Heart right ventricle (tissue), 16 donors: ENCODE data around the gene LYRM2. TPM values are rescaled to one million over a fixed set of nuclear protein-coding genes. Genes with fewer than 3 reads are reported as not detected.

ENCODE experiments used
- ATAC-seq, 8 donors: fragments of 200-7000 bp; cut with Tn5 transposase; one replicate each; pipeline ENCODE4 v1.9.1; 2020; ENCODE audit warnings: mild to moderate bottlenecking in 8 of 8, moderate library complexity in 8 of 8, moderate number of reproducible peaks in 1 of 8
- DNase-seq, 2 donors: peaks; one replicate each; pipeline ENCODE4 v3.0.0-alpha.2; 2020
- H3K27ac ChIP-seq, 10 donors: fragments of 200-600 bp; sonication (generic) in 2 of 10; one replicate each; pipeline versions ENCODE4 v1.5.0 to v1.8.0; 2020 to 2022; ENCODE audit warnings: mild to moderate bottlenecking in 3 of 10
- H3K27me3 ChIP-seq, 7 donors: fragments of 200-600 bp; one replicate each; pipeline ENCODE4 v1.8.0; 2021 to 2022; ENCODE audit warnings: mild to moderate bottlenecking in 2 of 7
- H3K36me3 ChIP-seq, 9 donors: fragments of 200-600 bp; sonication (generic) in 1 of 9; one replicate each; pipeline versions ENCODE4 v1.5.0 to v1.8.0; 2020 to 2022; ENCODE audit warnings: mild to moderate bottlenecking in 2 of 9
- H3K4me1 ChIP-seq, 9 donors: fragments of 200-600 bp; sonication (generic) in 1 of 9; one replicate each; pipeline versions ENCODE4 v1.5.0 to v1.8.0; 2020 to 2022; ENCODE audit warnings: mild to moderate bottlenecking in 4 of 9
- H3K4me3 ChIP-seq, 10 donors: fragments of 200-600 bp; sonication (generic) in 2 of 10; one replicate each; pipeline versions ENCODE4 v1.5.0 to v1.8.0; 2020 to 2022; ENCODE audit warnings: mild to moderate bottlenecking in 7 of 10, moderate library complexity in 2 of 10
- H3K9me3 ChIP-seq, 11 donors: fragments of 200-600 bp in 10 of 11; sonication (generic) in 2 of 11; one replicate each; pipeline versions ENCODE4 v1.5.0 to v1.8.0; 2013 to 2022; ENCODE audit warnings: mild to moderate bottlenecking in 2 of 11, control low read depth in 1 of 11, moderate library complexity in 1 of 11
- CTCF ChIP-seq, 9 donors: fragments of 200-600 bp; sonication (generic) in 2 of 9; IDR thresholded peaks; one replicate each; pipeline versions ENCODE4 v1.5.0 to v1.8.0; 2021 to 2022; ENCODE audit warnings: antibody characterized with exemption in 9 of 9, mild to moderate bottlenecking in 5 of 9, moderate library complexity in 1 of 9
- WGBS, 2 donors: extraction: QIAGEN DNeasy Blood & Tissue Kit; methylation state at CpG; one replicate each; pipeline ENCODE4 v1.1.7; 2013; ENCODE audit warnings: inconsistent platforms in 1 of 2; 5-methylcytosine and 5-hydroxymethylcytosine counted together
- intact Hi-C, 10 donors: fragments of 100-400 bp; cut with DNase I; formaldehyde crosslinking; loops; one replicate each; pipeline versions ENCODE4 v1.11.1 to v1.14.2; 2022
- polyA plus RNA-seq, 2 donors: library from polyadenylated mRNA; stranded (reverse); fragments of 200-250 nt; gene quantifications; one replicate each; pipeline ENCODE4 v1.2.3, GENCODE V29; 2013
- total RNA-seq, 10 donors: library from RNA; stranded (reverse); fragmentation: NEBNext Ultra II Directional in 3 of 10; extraction: Animal tissue kit (Norgen Biotek cat#: 25700) in 3 of 10; gene quantifications; one replicate each; pipeline versions ENCODE4 v1.2.1 to v1.2.4, GENCODE V29; 2021 to 2023
- donor health status: Arrhythmogenic right ventricular cardiomyopathy.
- donor health status: ischemic (EF 13 %, LVEDD 7.1; RV severe dilation, severe dysfunction).
- donor health status: healthy with polysubstance abuse.
- donor health status: DM: no; HTN: yes; CAD: no.
- donor health status: DM: no; HTN: no; CAD: no.
- donor health status: ischemic (EF 25% LVEDD 6.9; RV normal size, moderate dysfunction).
- donor health status: ischemic (EF 25% LVEDD 5.7; RV mildly dilated, moderate dysfunction).
- donor health status: healthy.
- donor health status: DM: yes; HTN: yes; CAD: no.
- donor health status: Ischemic cardiomyopathy.
- donor health status: ischemic (EF 35%, LVEDD 5.7; RV mildly dilated, moderate dysfunction).
- donor health status: nonischemic (EF 11% LVEDD 7.7; RV severe dilation, severe dysfunction).
- donor health status: DM: yes; HTN: yes; CAD: no.
- donor health status: PGD.
- donor health status: ischemic (EF 29% LVEDD 5.4; RV normal size, mild dysfunction).
- donor health status: nonischemic (EF 23%, LVEDD 6.1; RV moderate dilation, normal function).

The LYRM2 gene
- total and polyA plus RNA-seq, 12 donors: 10.9 to 58.2 (median 46.8) TPM

GRCh38 chr6:89539779-89540178 lies 98.8 kb downstream of the LYRM2 start:
- TF ChIP-seq CTCF (IDR thresholded peaks at IDR 0.05): no peak
- no peak for DNase-seq
- Histone ChIP-seq H3K4me3 (no peak overlapping the region), H3K27ac (no peak overlapping the region), H3K27me3 (no peaks in the 10 kb centered on the region), H3K4me1 (no peaks in the 10 kb centered on the region), H3K9me3 (no peaks in the 10 kb centered on the region), H3K36me3 (no peaks in the 10 kb centered on the region)
- 89 to 95% methylated on average over 2 of the region's 2 CpGs for WGBS, 2 donors
- no peak for ATAC-seq
- intact Hi-C loops: loop anchor here in 1 of 10 donors (10.0 kb wide), 1 partner anchor 55 kb away; no protein-coding TSS in a partner anchor

DNA sequence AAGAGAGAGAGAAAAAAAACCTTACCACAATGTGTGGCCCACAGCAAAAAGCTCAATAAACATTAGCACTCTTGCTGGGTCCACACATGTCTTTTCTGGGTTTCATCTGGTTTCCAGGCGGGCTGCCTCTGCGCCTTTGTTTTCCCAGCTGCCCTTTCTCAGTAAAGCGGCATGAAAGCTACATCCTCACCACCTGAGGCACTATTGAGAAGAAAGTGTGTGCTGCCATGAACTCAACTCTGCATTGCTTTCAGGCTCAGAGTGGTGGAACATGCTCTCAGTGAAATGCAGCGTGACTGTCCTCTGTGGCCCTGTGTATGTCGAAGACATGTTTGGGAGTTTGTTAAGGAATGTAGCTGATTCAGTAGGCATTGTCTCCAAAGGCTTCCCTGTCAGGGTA lies 102.3 kb downstream of the LYRM2 start:
- TF ChIP-seq CTCF (IDR thresholded peaks at IDR 0.05): no peak
- Histone ChIP-seq H3K4me3 (no peak overlapping the region), H3K27ac (no peak overlapping the region), H3K9me3 (no peaks in the 10 kb centered on the region), H3K36me3 (no peaks in the 10 kb centered on the region), H3K4me1 (peaks cover 0 to 4% (median 0%) of the 10 kb centered on the region in 9 donors), H3K27me3 (no peaks in the 10 kb centered on the region)
- intact Hi-C loops: loop anchor here in 1 of 10 donors (10.0 kb wide), 1 partner anchor 59 kb away; no protein-coding TSS in a partner anchor
- ATAC-seq: no peak
- WGBS, 2 donors: 94 to 95% methylated on average over 5 of the region's 5 CpGs
- DNase-seq: no peak

DNA sequence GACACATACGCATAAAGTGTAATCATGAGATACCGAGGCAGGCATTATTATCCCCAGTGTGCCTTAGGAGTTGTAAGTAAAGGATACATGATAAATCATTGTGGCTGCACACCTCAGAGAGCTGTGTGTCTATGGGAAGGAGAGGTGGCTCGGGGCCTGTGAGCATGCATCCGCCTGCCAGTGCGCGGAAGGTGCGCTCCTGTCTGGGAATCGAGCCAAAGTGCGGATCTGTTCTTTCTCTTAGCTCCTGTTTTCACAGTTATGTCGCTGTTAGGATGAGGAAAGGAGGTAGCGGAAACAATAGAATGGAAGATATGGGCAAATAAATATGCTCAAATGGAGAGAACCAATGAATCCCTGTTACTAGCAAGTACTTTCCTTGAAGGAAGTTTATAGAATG lies 107.6 kb downstream of the LYRM2 start:
- 51 to 57% methylated on average over 11 of the region's 11 CpGs for WGBS, 2 donors
- H3K4me1 ChIP-seq: peaks cover 0 to 13% (median 3%) of the 10 kb centered on the region in 9 donors
- H3K4me3 ChIP-seq: no peak overlapping the region
- ATAC-seq (peak in 7 of 8 donors; percentile 25 to 91 (median 84)), DNase-seq (peak; percentile 48 to 55)
- no peak overlapping the region for H3K27ac ChIP-seq
- H3K36me3 ChIP-seq: no peaks in the 10 kb centered on the region
- TF ChIP-seq CTCF (IDR thresholded peaks at IDR 0.05): no peak
- no peaks in the 10 kb centered on the region for H3K27me3 ChIP-seq
- intact Hi-C loops: loop anchor here in 1 of 10 donors (10.0 kb wide), 1 partner anchor 64 kb away; no protein-coding TSS in a partner anchor
- no peaks in the 10 kb centered on the region for H3K9me3 ChIP-seq

DNA sequence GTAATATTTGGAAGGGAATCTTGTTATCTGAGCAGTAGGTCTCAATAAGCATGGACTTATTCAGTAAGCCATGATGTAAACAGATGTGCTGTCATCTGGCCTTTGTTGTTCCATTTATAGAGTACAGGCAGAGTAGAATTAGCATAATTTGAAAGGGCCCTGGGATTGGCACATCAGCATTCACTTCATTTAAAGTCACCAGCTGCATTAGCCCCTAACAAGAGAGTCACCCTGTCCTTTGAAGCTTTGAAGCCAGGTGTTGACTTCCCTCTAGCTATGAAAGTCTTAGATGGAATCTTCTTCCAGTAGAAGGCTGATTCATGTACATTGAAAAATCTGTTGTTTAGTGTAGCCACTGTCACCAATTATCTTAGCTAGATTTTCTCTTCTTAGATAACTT lies 109.7 kb downstream of the LYRM2 start:
- no peak for TF ChIP-seq CTCF (IDR thresholded peaks at IDR 0.05)
- DNase-seq (no peak), ATAC-seq (no peak)
- intact Hi-C loops: no loop called here
- H3K27me3 ChIP-seq: no peaks in the 10 kb centered on the region
- H3K4me3 ChIP-seq: no peak overlapping the region
- H3K36me3 ChIP-seq: no peaks in the 10 kb centered on the region
- H3K27ac ChIP-seq: no peak overlapping the region
- H3K9me3 ChIP-seq: no peaks in the 10 kb centered on the region
- H3K4me1 ChIP-seq: peaks cover 0 to 21% (median 3%) of the 10 kb centered on the region in 9 donors
